Activated T-helper 1 cell treated with anti-CD3 and anti-CD28 coated beads, Interleukin-12 subunit alpha, Interleukin-12 subunit beta, Interleukin-2, Interleukin-4 antibody, amounts not matched to agents 30 ng/mL and 10 ng/mL and 1 ng/mL, durations not matched to agents 14 hours and 24 hours and 36 hours (primary cell): ENCODE measurements around the gene PEMT. TPM values are rescaled to one million over a fixed set of nuclear protein-coding genes. Genes with fewer than 3 reads are reported as not detected.
A peak's percentile ranks its signal among the peaks of the same experiment; 100 is the strongest.
"Not testable (repeated sequence)": the region's sequence is repeated elsewhere in the genome, so short reads cannot be mapped to it uniquely, and the experiment has no call there.

Experiments used
- DNase-seq: peaks from one replicate; pipeline ENCODE4 v3.0.0; 2021; ENCODE audit warnings: low spot score
- H3K27ac Mint-ChIP-seq: one replicate; pipeline ENCODE4 v1.8.0; 2021; ENCODE audit warnings: mild to moderate bottlenecking, mixed read lengths
- H3K27me3 Mint-ChIP-seq: one replicate; pipeline ENCODE4 v1.8.0; 2022; ENCODE audit warnings: mild to moderate bottlenecking, moderate library complexity, mixed read lengths; ENCODE audit not compliant: insufficient read depth
- H3K36me3 Mint-ChIP-seq: one replicate; pipeline ENCODE4 v1.8.0; 2021; ENCODE audit warnings: low read depth, mixed read lengths
- H3K4me1 Mint-ChIP-seq: one replicate; pipeline ENCODE4 v1.8.0; 2021; ENCODE audit warnings: low read depth, mixed read lengths
- H3K4me3 Mint-ChIP-seq: one replicate; pipeline ENCODE4 v1.8.0; 2021; ENCODE audit warnings: mild to moderate bottlenecking, moderate library complexity, mixed read lengths
- H3K9me3 Mint-ChIP-seq: one replicate; pipeline ENCODE4 v1.8.0; 2021; ENCODE audit warnings: mixed read lengths
- intact Hi-C: fragments of 100-400 bp; cut with micrococcal nuclease; formaldehyde crosslinking; loops from one replicate; pipeline ENCODE4 v1.15.1; 2024
- total RNA-seq: library from RNA; stranded (reverse); gene quantifications from 2 replicates; pipeline ENCODE4 v1.2.3, GENCODE V29; 2022

Gene PEMT
- total RNA-seq, 1 donor from 2014 or later, result 45.1 TPM

- no peak overlapping the region for H3K27ac Mint-ChIP-seq
- H3K27me3 Mint-ChIP-seq, result peaks cover 14% of the 10 kb centered on the region
- H3K9me3 Mint-ChIP-seq, result no peaks in the 10 kb centered on the region
- peaks cover 32% of the 10 kb centered on the region for H3K36me3 Mint-ChIP-seq
- no peak overlapping the region for H3K4me3 Mint-ChIP-seq
- H3K4me1 Mint-ChIP-seq, result peaks cover 13% of the 10 kb centered on the region
- no peak for DNase-seq
- intact Hi-C loops, result loop anchor here (10.0 kb wide), 2 partner anchors 483 to 543 kb away; partner anchors contain the start of genes ATPAF2, DRC3, GID4 and TOM1L2
These were observed 99.9 kb downstream of the PEMT start for GRCh38 chr17:17491546-17491988.

GRCh38 chr17:17491031-17491471, 100.5 kb downstream of the PEMT start:
- Mint-ChIP-seq H3K27me3 (peaks cover 14% of the 10 kb centered on the region), H3K27ac (no peak overlapping the region), H3K4me1 (peaks cover 13% of the 10 kb centered on the region), H3K36me3 (peaks cover 32% of the 10 kb centered on the region), H3K9me3 (no peaks in the 10 kb centered on the region), H3K4me3 (no peak overlapping the region)
- intact Hi-C loops, result loop anchor here (10.0 kb wide), 2 partner anchors 484 to 544 kb away; partner anchors contain the start of genes ATPAF2, DRC3, GID4 and TOM1L2
- DNase-seq, result no peak

GRCh38 chr17:17487998-17488397, 103.5 kb downstream of the PEMT start:
- intact Hi-C loops, result no loop called here
- DNase-seq, result no peak
- Mint-ChIP-seq H3K4me1 (peaks cover 20% of the 10 kb centered on the region), H3K4me3 (no peak overlapping the region), H3K27me3 (no peaks in the 10 kb centered on the region), H3K27ac (no peak overlapping the region), H3K36me3 (peaks cover 39% of the 10 kb centered on the region), H3K9me3 (no peaks in the 10 kb centered on the region)

GRCh38 chr17:17486416-17486815, 105.1 kb downstream of the PEMT start:
- H3K4me3 Mint-ChIP-seq, DNase-seq, H3K27me3 Mint-ChIP-seq, H3K27ac Mint-ChIP-seq, intact Hi-C loops, H3K9me3 Mint-ChIP-seq: not testable (repeated sequence)
- peaks cover 34% of the 10 kb centered on the region for H3K36me3 Mint-ChIP-seq
- peaks cover 35% of the 10 kb centered on the region for H3K4me1 Mint-ChIP-seq

GRCh38 chr17:17485420-17485819, 106.1 kb downstream of the PEMT start:
- H3K9me3 Mint-ChIP-seq, result no peaks in the 10 kb centered on the region
- DNase-seq, result no peak
- H3K4me3 Mint-ChIP-seq, result no peak overlapping the region
- intact Hi-C loops, result no loop called here
- H3K27me3 Mint-ChIP-seq, result no peaks in the 10 kb centered on the region
- H3K4me1 Mint-ChIP-seq, result peaks cover 45% of the 10 kb centered on the region
- peak overlapping the region; percentile 35 for H3K27ac Mint-ChIP-seq
- peaks cover 35% of the 10 kb centered on the region for H3K36me3 Mint-ChIP-seq

GRCh38 chr17:17484451-17484899, 107.0 kb downstream of the PEMT start:
- Mint-ChIP-seq H3K9me3 (no peaks in the 10 kb centered on the region), H3K27ac (peak overlapping the region; percentile 76), H3K27me3 (no peaks in the 10 kb centered on the region), H3K4me1 (peaks cover 47% of the 10 kb centered on the region), H3K4me3 (peak overlapping the region; percentile 57), H3K36me3 (peaks cover 34% of the 10 kb centered on the region)
- DNase-seq, result no peak
- intact Hi-C loops, result loop anchor here (1.0 kb wide), 1 partner anchor 12 kb away; the partner anchor contains the start of gene RASD1

- H3K27ac Mint-ChIP-seq, result no peak overlapping the region
- no peak for DNase-seq
- peaks cover 65% of the 10 kb centered on the region for H3K4me1 Mint-ChIP-seq
- H3K36me3 Mint-ChIP-seq, result peaks cover 28% of the 10 kb centered on the region
- intact Hi-C loops, result no loop called here
- H3K9me3 Mint-ChIP-seq, result no peaks in the 10 kb centered on the region
- no peak overlapping the region for H3K4me3 Mint-ChIP-seq
- H3K27me3 Mint-ChIP-seq, result no peaks in the 10 kb centered on the region
These were observed 109.6 kb downstream of the PEMT start for GRCh38 chr17:17481860-17482259.

GRCh38 chr17:17480593-17481148, 110.8 kb downstream of the PEMT start:
- no peaks in the 10 kb centered on the region for H3K27me3 Mint-ChIP-seq
- peaks cover 26% of the 10 kb centered on the region for H3K36me3 Mint-ChIP-seq
- no peak for DNase-seq
- H3K4me1 Mint-ChIP-seq, result peaks cover 74% of the 10 kb centered on the region
- H3K4me3 Mint-ChIP-seq, result no peak overlapping the region
- H3K27ac Mint-ChIP-seq, result peak overlapping the region; percentile 72
- intact Hi-C loops, result no loop called here
- H3K9me3 Mint-ChIP-seq, result no peaks in the 10 kb centered on the region

GRCh38 chr17:17479209-17479608, 112.3 kb downstream of the PEMT start:
- peaks cover 18% of the 10 kb centered on the region for H3K36me3 Mint-ChIP-seq
- no peak for DNase-seq
- H3K9me3 Mint-ChIP-seq, result no peaks in the 10 kb centered on the region
- H3K27ac Mint-ChIP-seq, result no peak overlapping the region
- H3K27me3 Mint-ChIP-seq, result peaks cover 4% of the 10 kb centered on the region
- H3K4me3 Mint-ChIP-seq, result peak overlapping the region; percentile 46
- intact Hi-C loops, result loop anchor here (5.0 kb wide), 2 partner anchors 197 to 838 kb away; partner anchors contain the start of genes COPS3 and SMCR8
- H3K4me1 Mint-ChIP-seq, result peaks cover 62% of the 10 kb centered on the region

- Mint-ChIP-seq H3K27ac (peak within 1 kb of the TSS; percentile 90), H3K9me3 (no peaks in the 10 kb centered on the region), H3K4me3 (peak within 1 kb of the TSS; percentile 95), H3K36me3 (peaks cover 13% of the 10 kb centered on the region), H3K27me3 (peaks cover 16% of the 10 kb centered on the region), H3K4me1 (peaks cover 49% of the 10 kb centered on the region)
- intact Hi-C loops, result loop anchor here (1.0 to 5.0 kb wide), 4 partner anchors 19 to 840 kb away; partner anchors contain the start of genes COPS3, PEMT, RASD1 and SMCR8
- peak; percentile 91 for DNase-seq
These were observed 114.5 kb downstream of the PEMT start, which contains the start of gene MED9 for GRCh38 chr17:17476865-17477467. Gene MED9, plus strand, starts transcription at chr17:17477000. Its CDS starts 42 bp downstream, at chr17:17477042.

- peaks cover 19% of the 10 kb centered on the region for H3K27me3 Mint-ChIP-seq
- no peak for DNase-seq
- no peaks in the 10 kb centered on the region for H3K9me3 Mint-ChIP-seq
- no peak overlapping the region for H3K4me3 Mint-ChIP-seq
- H3K4me1 Mint-ChIP-seq, result peaks cover 31% of the 10 kb centered on the region
- intact Hi-C loops, result no loop called here
- peaks cover 5% of the 10 kb centered on the region for H3K36me3 Mint-ChIP-seq
- no peak overlapping the region for H3K27ac Mint-ChIP-seq
These were observed 117.2 kb downstream of the PEMT start for GRCh38 chr17:17474341-17474740.

- intact Hi-C loops, result no loop called here
- H3K4me1 Mint-ChIP-seq, result peaks cover 16% of the 10 kb centered on the region
- H3K36me3 Mint-ChIP-seq, result peaks cover 4% of the 10 kb centered on the region
- DNase-seq, result no peak
- H3K4me3 Mint-ChIP-seq, result no peak overlapping the region
- peaks cover 25% of the 10 kb centered on the region for H3K27me3 Mint-ChIP-seq
- H3K9me3 Mint-ChIP-seq, result no peaks in the 10 kb centered on the region
- no peak overlapping the region for H3K27ac Mint-ChIP-seq
These were observed 119.1 kb downstream of the PEMT start for GRCh38 chr17:17472333-17472920.

- Mint-ChIP-seq H3K9me3 (no peaks in the 10 kb centered on the region), H3K4me3 (no peak overlapping the region), H3K36me3 (no peaks in the 10 kb centered on the region), H3K27ac (no peak overlapping the region), H3K27me3 (peaks cover 21% of the 10 kb centered on the region), H3K4me1 (no peaks in the 10 kb centered on the region)
- no peak for DNase-seq
- intact Hi-C loops, result no loop called here
These were observed 121.5 kb downstream of the PEMT start for GRCh38 chr17:17469996-17470395.
